GM18861 (cell line): ENCODE data around the gene FGD4.
A peak's percentile ranks its signal among the peaks of the same experiment; 100 is the strongest.

ENCODE experiments used
- ATAC-seq: cut with Tn5 transposase; IDR thresholded peaks from one replicate; pipeline ENCODE4 v1.9.1; 2021; ENCODE audit not compliant: unreplicated experiment

Gene FGD4

GRCh38 chr12:32402946-32403345 is 3.6 kb downstream of the FGD4 start:
- ATAC-seq, result no peak

- no peak for ATAC-seq
Observed at GRCh38 chr12:32407795-32408194, 8.4 kb downstream of the FGD4 start.

- ATAC-seq, result no peak
Observed at GRCh38 chr12:32413412-32413811, 14.1 kb downstream of the FGD4 start.

- ATAC-seq, result no peak
Observed at GRCh38 chr12:32418221-32418620, 18.9 kb downstream of the FGD4 start.

GRCh38 chr12:32418903-32419519 is 19.7 kb downstream of the FGD4 start:
- no peak for ATAC-seq

GRCh38 chr12:32419520-32419960 is 20.2 kb downstream of the FGD4 start:
- ATAC-seq, result no peak

- ATAC-seq, result no peak
Observed at GRCh38 chr12:32420356-32420755, 21.0 kb downstream of the FGD4 start.

GRCh38 chr12:32423559-32423958 is 24.2 kb downstream of the FGD4 start:
- no peak for ATAC-seq

- ATAC-seq, result no peak
Observed at GRCh38 chr12:32431025-32431424, 31.7 kb downstream of the FGD4 start.

GRCh38 chr12:32435921-32436705 is 36.8 kb downstream of the FGD4 start:
- no peak for ATAC-seq

- no peak for ATAC-seq
Observed at GRCh38 chr12:32437095-32437515, 37.7 kb downstream of the FGD4 start.

- ATAC-seq, result no peak
Observed at GRCh38 chr12:32440120-32440865, 40.9 kb downstream of the FGD4 start.

- no peak for ATAC-seq
Observed at GRCh38 chr12:32443491-32443890, 44.1 kb downstream of the FGD4 start.

GRCh38 chr12:32444895-32445294 is 45.5 kb downstream of the FGD4 start:
- peak; percentile 78 for ATAC-seq

GRCh38 chr12:32445356-32445755 is 46.0 kb downstream of the FGD4 start:
- ATAC-seq, result no peak

GRCh38 chr12:32446316-32447119 is 47.2 kb downstream of the FGD4 start:
- no peak for ATAC-seq

GRCh38 chr12:32448586-32448985 is 49.2 kb downstream of the FGD4 start:
- ATAC-seq, result no peak

- no peak for ATAC-seq
Observed at GRCh38 chr12:32450363-32450762, 51.0 kb downstream of the FGD4 start.

- no peak for ATAC-seq
Observed at GRCh38 chr12:32450768-32451167, 51.4 kb downstream of the FGD4 start.

- ATAC-seq, result no peak
Observed at GRCh38 chr12:32451816-32452215, 52.5 kb downstream of the FGD4 start.

- no peak for ATAC-seq
Observed at GRCh38 chr12:32454075-32454474, 54.7 kb downstream of the FGD4 start.
